Neural progenitor cell (in vitro differentiated cells): ENCODE data around the gene MCCC2.

ENCODE experiments used
- EZH2 ChIP-seq: fragments of 200-600 bp; sonication (generic); IDR thresholded peaks from 2 replicates; pipeline ENCODE4 v1.6.1; 2017; ENCODE audit warnings: antibody characterized with exemption, mild to moderate bottlenecking, moderate library complexity
- EZH2phosphoT487 ChIP-seq: fragments of 200-600 bp; sonication (generic); IDR thresholded peaks from 2 replicates; pipeline ENCODE4 v1.6.1; 2017; ENCODE audit warnings: antibody characterized with exemption
- TF ChIP-seq, protein P1 (sequence below): fragments of 200-600 bp; sonication (generic); IDR thresholded peaks from 2 replicates; pipeline ENCODE4 v1.5.1; 2017; ENCODE audit warnings: antibody characterized with exemption, mild to moderate bottlenecking

DNA sequence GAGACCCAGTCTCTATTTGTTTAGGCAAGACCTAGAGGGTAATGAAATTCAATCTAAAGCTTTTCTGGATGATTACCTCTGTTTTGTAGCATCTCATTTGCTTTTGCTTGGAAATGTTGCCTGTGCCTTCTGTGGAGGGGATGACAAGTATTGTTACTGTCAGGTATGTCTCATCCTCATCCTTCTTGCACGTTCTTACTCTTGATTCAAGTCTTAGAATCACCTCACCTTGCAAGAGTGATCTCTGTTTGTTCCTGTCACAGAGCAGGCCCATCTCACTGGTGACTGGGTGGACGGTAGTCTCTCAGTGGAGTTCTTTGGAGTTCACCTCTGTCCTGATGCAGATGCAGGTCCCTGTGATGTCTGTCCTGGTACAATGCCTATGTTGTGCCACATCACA, 33.5 kb downstream of the MCCC2 start:
- TF ChIP-seq, protein P1, sequence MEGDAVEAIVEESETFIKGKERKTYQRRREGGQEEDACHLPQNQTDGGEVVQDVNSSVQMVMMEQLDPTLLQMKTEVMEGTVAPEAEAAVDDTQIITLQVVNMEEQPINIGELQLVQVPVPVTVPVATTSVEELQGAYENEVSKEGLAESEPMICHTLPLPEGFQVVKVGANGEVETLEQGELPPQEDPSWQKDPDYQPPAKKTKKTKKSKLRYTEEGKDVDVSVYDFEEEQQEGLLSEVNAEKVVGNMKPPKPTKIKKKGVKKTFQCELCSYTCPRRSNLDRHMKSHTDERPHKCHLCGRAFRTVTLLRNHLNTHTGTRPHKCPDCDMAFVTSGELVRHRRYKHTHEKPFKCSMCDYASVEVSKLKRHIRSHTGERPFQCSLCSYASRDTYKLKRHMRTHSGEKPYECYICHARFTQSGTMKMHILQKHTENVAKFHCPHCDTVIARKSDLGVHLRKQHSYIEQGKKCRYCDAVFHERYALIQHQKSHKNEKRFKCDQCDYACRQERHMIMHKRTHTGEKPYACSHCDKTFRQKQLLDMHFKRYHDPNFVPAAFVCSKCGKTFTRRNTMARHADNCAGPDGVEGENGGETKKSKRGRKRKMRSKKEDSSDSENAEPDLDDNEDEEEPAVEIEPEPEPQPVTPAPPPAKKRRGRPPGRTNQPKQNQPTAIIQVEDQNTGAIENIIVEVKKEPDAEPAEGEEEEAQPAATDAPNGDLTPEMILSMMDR = no peak
- TF ChIP-seq EZH2phosphoT487 (no peak), EZH2 (no peak)
